Activated CD8-positive, alpha-beta memory T cell treated with anti-CD3 and anti-CD28 coated beads, Interleukin-2, amount 10 ng/mL, durations not matched to agents 7 days and 5 days (primary cell): Measurements from ENCODE around the gene ABCG5. TPM values are rescaled to one million over a fixed set of nuclear protein-coding genes. Genes with fewer than 3 reads are reported as not detected.

Experiments
- ATAC-seq: fragments of 150-1000 bp; cut with Tn5 transposase; one replicate; pipeline ENCODE4 v1.10.0; 2021; ENCODE audit warnings: moderate library complexity
- CTCF ChIA-PET: fragments of 350-600 bp; sonication (Branson Sonifier 250); formaldehyde crosslinking; loops from one replicate; lab custom pipeline; 2021; ENCODE audit warnings: antibody characterized with exemption; lab: Charles Lee
- DNase-seq: peaks from one replicate; pipeline ENCODE4 v3.0.0-alpha.2; 2020
- H3K27ac Mint-ChIP-seq: one replicate; pipeline ENCODE4 v1.8.0; 2021; ENCODE audit warnings: mild to moderate bottlenecking, mixed read lengths
- H3K27me3 Mint-ChIP-seq: one replicate; pipeline ENCODE4 v1.8.0; 2021; ENCODE audit warnings: mixed read lengths
- H3K36me3 Mint-ChIP-seq: one replicate; pipeline ENCODE4 v1.8.0; 2021; ENCODE audit warnings: mild to moderate bottlenecking, mixed read lengths
- H3K4me1 Mint-ChIP-seq: one replicate; pipeline ENCODE4 v1.8.0; 2021; ENCODE audit warnings: mixed read lengths
- H3K4me3 Mint-ChIP-seq: one replicate; pipeline ENCODE4 v1.8.0; 2021; ENCODE audit warnings: mild to moderate bottlenecking, moderate library complexity, mixed read lengths
- H3K9me3 Mint-ChIP-seq: one replicate; pipeline ENCODE4 v1.8.0; 2022; ENCODE audit warnings: low read depth, mixed read lengths
- total RNA-seq, 2 experiments: library from RNA; stranded (reverse); gene quantifications; one replicate each; pipeline ENCODE4 v1.2.3, GENCODE V29; 2021

ABCG5 gene
- total RNA-seq, result not detected

DNA sequence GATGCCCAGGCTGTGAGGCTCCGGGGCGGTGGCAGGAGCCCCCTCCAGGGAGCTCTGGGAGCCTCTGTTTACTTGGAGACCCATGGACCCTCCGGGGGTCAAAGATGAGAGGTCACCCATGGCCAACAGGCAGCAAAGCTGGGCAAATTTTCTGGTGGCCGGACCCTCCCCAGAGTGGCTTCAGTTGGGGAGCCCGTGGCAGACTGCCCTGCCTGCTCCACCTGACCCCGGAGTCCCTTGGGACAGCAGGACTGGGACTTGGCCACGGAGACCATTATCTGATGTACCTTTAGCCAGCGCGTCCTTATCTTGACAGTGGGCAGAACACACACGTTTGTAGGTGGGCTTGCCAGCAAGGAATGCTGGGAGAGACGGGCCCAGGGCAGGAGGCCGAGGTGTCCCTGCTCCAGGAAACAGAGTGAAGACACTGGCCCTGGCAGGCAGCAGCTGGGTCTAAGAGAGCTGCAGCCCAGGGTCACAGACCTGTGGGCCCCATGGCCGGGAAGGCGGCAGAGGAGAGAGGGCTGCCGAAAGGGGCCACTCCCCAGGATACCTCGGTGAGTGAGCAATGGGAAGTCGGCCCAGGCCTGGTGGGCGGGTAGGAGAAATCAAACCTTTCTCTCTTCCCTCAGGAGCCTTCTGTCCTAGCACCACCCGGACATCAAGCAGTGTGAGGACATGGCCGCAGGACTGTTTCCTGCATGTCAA lies at the start of gene ABCG5, which contains the start of gene ABCG8:
Gene ABCG5 (minus strand): TSS at position 280 of the 708 bp plus-strand sequence. CDS start 160 bp downstream, at position 120.
Gene ABCG8 (plus strand): TSS at position 412 of the 708 bp plus-strand sequence. CDS start 83 bp downstream, at position 495.
- no peaks in the 10 kb centered on the region for H3K36me3 Mint-ChIP-seq
- H3K9me3 Mint-ChIP-seq, result no peaks in the 10 kb centered on the region
- no peaks in the 10 kb centered on the region for H3K4me1 Mint-ChIP-seq
- CTCF ChIA-PET, result no interaction called here
- no peak within 1 kb of the TSS for H3K27ac Mint-ChIP-seq
- peaks cover 19% of the 10 kb centered on the region for H3K27me3 Mint-ChIP-seq
- peak; percentile 26 for DNase-seq
- no peak within 1 kb of the TSS for H3K4me3 Mint-ChIP-seq
- ATAC-seq, result no peak

DNA sequence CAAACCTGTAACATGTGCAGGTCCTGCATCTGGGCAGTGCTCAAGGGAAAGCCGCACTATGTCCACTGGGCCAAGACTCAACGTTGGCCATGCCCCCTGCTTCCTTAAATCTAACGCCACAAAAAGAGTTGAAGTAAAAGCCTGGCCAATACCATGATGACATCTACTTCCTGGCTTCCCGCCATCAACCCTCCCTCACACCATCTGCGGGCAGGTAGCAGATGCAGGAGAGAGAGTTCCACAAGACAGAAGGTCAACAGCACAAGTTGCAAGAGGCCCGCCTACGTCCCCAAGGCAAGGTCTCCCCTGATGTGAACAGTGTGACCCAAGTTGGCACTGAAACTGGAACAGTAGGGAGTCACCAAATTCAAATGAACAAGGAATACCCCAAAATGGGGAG lies 48.5 kb upstream of the ABCG5 start:
- ATAC-seq, result no peak
- no peak for DNase-seq
- no peaks in the 10 kb centered on the region for H3K9me3 Mint-ChIP-seq
- H3K4me1 Mint-ChIP-seq, result no peaks in the 10 kb centered on the region
- no peaks in the 10 kb centered on the region for H3K27me3 Mint-ChIP-seq
- H3K27ac Mint-ChIP-seq, result no peak overlapping the region
- H3K36me3 Mint-ChIP-seq, result peaks cover 53% of the 10 kb centered on the region
- CTCF ChIA-PET, result no interaction called here
- H3K4me3 Mint-ChIP-seq, result no peak overlapping the region

DNA sequence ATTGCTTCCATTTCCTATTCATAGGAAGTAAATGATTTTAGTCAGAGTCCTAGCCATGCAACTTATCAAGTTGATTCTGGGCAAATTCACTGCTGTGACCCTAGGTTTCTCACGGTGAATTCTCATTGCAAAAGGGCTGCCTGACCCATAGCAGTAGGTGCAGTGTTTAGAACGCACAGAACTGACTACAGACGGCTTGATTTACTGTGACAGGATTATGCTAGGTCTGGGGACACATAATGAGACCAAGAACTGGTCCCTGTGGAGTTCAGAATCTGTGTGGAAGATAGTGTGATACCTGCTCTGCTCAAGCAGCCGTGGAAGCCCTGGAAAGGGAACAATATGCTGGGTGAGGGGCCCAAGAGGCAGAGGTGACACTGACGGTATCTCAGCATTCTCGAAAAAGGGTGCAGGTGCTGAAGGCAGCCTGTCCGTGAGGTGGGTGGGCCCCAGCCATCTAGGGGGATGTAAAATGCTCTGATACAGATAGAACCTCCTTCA lies 46.5 kb upstream of the ABCG5 start:
- Mint-ChIP-seq H3K4me1 (no peaks in the 10 kb centered on the region), H3K27ac (no peak overlapping the region)
- CTCF ChIA-PET, result no interaction called here

DNA sequence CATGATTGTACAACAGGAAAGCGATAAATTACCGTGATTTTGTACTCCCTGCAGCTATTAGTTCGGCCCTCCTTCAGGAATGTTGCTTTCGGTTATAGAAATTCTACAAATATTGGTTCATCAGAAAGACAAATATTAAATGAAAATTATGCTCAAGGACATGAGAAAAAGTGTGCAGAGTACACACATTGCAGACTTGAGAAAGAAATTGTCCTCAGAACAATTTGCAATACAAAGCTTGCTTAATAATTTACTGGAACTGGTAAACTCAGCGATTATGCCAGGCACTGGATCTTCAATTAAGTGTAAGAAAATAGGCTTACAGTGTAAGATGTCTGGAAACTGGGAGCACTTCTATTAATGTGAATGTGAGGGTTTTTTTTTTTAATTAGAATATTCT lies 46.0 kb upstream of the ABCG5 start:
- no peak overlapping the region for H3K4me3 Mint-ChIP-seq
- no peaks in the 10 kb centered on the region for H3K9me3 Mint-ChIP-seq
- CTCF ChIA-PET, result no interaction called here
- H3K27ac Mint-ChIP-seq, result no peak overlapping the region
- peaks cover 32% of the 10 kb centered on the region for H3K36me3 Mint-ChIP-seq
- H3K4me1 Mint-ChIP-seq, result no peaks in the 10 kb centered on the region
- no peaks in the 10 kb centered on the region for H3K27me3 Mint-ChIP-seq
- ATAC-seq (no peak), DNase-seq (no peak)

More for the DNA sequence above, 46.5 kb upstream of the ABCG5 start:
- no peaks in the 10 kb centered on the region for H3K9me3 Mint-ChIP-seq
- DNase-seq (no peak), ATAC-seq (no peak)
- H3K4me3 Mint-ChIP-seq, result no peak overlapping the region
- peaks cover 37% of the 10 kb centered on the region for H3K36me3 Mint-ChIP-seq
- H3K27me3 Mint-ChIP-seq, result no peaks in the 10 kb centered on the region

DNA sequence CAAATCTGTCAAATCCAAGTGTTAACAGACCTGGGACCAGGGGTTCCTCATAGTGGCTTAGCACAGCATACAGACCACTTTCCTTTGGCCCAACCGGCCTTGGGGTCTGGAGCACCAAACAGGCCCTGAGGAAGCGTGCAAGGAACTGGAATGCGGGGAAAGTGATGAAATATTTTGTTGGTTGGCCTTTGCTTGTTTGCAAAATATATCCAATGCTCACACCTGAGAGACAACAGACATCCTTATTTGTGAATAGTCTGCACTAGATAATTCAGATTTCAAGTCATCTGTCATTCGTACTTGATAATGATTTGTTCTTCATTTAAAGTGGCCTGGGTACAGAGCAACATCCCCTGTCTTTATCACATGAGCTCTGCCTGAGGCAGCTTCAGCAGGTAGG lies 43.7 kb upstream of the ABCG5 start:
- peaks cover 12% of the 10 kb centered on the region for H3K36me3 Mint-ChIP-seq
- no peaks in the 10 kb centered on the region for H3K9me3 Mint-ChIP-seq
- no peak for ATAC-seq
- CTCF ChIA-PET, result no interaction called here
- DNase-seq, result no peak
- no peak overlapping the region for H3K27ac Mint-ChIP-seq
- H3K4me3 Mint-ChIP-seq, result no peak overlapping the region
- H3K27me3 Mint-ChIP-seq, result no peaks in the 10 kb centered on the region
- H3K4me1 Mint-ChIP-seq, result peaks cover 5% of the 10 kb centered on the region

DNA sequence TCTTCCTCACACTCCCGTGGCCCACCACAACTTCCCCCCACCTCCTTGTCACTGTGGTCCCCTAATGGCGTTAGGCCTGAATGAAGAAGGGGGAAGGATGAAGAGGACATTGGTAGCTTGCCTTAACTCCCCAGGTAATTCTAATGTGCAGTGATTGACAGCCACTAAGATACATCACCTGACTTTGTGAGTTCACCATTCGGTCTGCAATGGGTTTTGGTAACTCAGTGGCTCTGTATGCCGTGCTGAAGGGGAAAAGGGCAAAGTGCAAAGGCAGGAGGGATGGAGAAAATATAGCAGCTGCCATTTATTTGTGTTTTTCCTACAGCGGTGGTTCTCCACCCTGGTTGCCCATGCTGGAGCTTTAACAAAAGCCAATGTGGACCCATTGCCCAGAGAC lies 42.3 kb upstream of the ABCG5 start:
- Mint-ChIP-seq H3K9me3 (no peaks in the 10 kb centered on the region), H3K4me3 (no peak overlapping the region), H3K4me1 (peaks cover 5% of the 10 kb centered on the region), H3K36me3 (peaks cover 4% of the 10 kb centered on the region), H3K27me3 (no peaks in the 10 kb centered on the region), H3K27ac (no peak overlapping the region)
- DNase-seq, result no peak
- ATAC-seq, result no peak
- CTCF ChIA-PET, result no interaction called here

GRCh38 chr2:43880471-43880870 lies 41.8 kb upstream of the ABCG5 start:
- Mint-ChIP-seq H3K9me3 (no peaks in the 10 kb centered on the region), H3K36me3 (peaks cover 4% of the 10 kb centered on the region), H3K4me3 (no peak overlapping the region), H3K4me1 (peaks cover 5% of the 10 kb centered on the region), H3K27me3 (no peaks in the 10 kb centered on the region), H3K27ac (no peak overlapping the region)
- ATAC-seq (no peak), DNase-seq (no peak)
- CTCF ChIA-PET, result interaction anchor here (0.6 kb wide), 1 partner anchor 43 kb away, joined by 4 read pairs; no protein-coding TSS in a partner anchor

DNA sequence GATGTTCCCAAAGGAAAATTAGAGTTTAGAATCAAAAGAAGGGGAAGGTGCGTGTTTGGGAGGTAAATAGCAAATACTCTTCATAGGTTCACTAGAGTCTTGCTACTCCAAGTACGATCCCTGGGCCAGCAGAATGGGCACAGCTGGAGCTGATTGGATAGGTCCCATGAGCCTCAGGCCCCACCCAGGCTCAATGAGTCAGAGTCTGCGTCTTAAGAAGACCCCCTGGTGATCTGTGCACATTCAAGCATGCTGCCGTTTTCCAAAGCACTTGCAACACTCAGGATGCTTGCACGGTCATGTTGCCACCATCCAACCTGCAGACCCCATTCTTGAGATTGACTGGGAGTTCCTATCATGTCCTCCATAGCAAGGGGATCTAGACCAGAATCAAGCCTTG lies 40.6 kb upstream of the ABCG5 start:
- no peak overlapping the region for H3K27ac Mint-ChIP-seq
- H3K9me3 Mint-ChIP-seq, result no peaks in the 10 kb centered on the region
- no peak overlapping the region for H3K4me3 Mint-ChIP-seq
- H3K27me3 Mint-ChIP-seq, result peaks cover 3% of the 10 kb centered on the region
- CTCF ChIA-PET, result interaction anchor here (0.5 to 1.5 kb wide), 2 partner anchors 13 to 974 kb away, joined by 4 to 8 read pairs; no protein-coding TSS in a partner anchor
- ATAC-seq, result no peak
- H3K36me3 Mint-ChIP-seq, result no peaks in the 10 kb centered on the region
- DNase-seq, result no peak
- peaks cover 5% of the 10 kb centered on the region for H3K4me1 Mint-ChIP-seq

DNA sequence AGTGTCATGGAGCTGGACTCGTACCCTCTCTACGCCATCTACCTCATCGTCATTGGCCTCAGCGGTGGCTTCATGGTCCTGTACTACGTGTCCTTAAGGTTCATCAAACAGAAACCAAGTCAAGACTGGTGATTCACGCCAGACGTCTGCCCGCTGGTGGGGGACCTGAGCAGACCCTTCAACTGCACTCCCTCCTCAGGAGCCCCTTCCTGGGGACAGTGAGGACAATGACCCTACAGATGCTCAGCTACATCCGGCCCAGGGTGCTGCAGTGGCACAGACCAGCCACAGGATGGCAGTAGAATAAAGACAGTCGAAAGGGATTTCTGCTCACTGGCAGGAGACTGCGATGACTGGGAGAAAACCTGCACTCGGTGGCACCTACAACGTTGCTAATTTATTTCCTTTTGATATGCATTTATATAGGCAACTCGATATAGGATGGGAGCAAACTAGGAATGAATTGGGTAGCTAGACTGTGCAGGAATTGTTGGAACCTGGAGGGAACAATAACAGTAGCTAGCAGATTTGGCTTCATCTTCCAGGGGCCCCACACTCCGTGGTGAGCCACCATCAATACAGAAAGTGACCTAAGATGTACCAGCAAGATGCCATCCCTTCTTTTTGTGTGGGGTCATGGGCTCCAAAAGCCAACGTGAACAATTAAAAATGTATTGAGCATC lies 39.3 kb upstream of the ABCG5 start:
- Mint-ChIP-seq H3K36me3 (no peaks in the 10 kb centered on the region), H3K27me3 (peaks cover 8% of the 10 kb centered on the region), H3K4me3 (no peak overlapping the region), H3K27ac (no peak overlapping the region), H3K4me1 (peaks cover 5% of the 10 kb centered on the region), H3K9me3 (no peaks in the 10 kb centered on the region)
- CTCF ChIA-PET, result interaction anchor here (0.7 to 1.4 kb wide), 13 partner anchors 15 to 206 kb away, joined by 3 to 8 read pairs (median 4); no protein-coding TSS in a partner anchor
- ATAC-seq (peak; percentile 84), DNase-seq (peak; percentile 82)

- Mint-ChIP-seq H3K27me3 (peaks cover 18% of the 10 kb centered on the region), H3K4me3 (no peak overlapping the region), H3K36me3 (no peaks in the 10 kb centered on the region), H3K27ac (no peak overlapping the region), H3K4me1 (peaks cover 5% of the 10 kb centered on the region), H3K9me3 (no peaks in the 10 kb centered on the region)
- DNase-seq (no peak), ATAC-seq (no peak)
- CTCF ChIA-PET, result interaction anchor here (0.5 kb wide), 1 partner anchor 410 kb away, joined by 4 read pairs; no protein-coding TSS in a partner anchor
Measured at GRCh38 chr2:43874776-43875451, 36.3 kb upstream of the ABCG5 start.

GRCh38 chr2:43872151-43872550 lies 33.5 kb upstream of the ABCG5 start:
- Mint-ChIP-seq H3K4me1 (no peaks in the 10 kb centered on the region), H3K36me3 (no peaks in the 10 kb centered on the region), H3K27me3 (peaks cover 40% of the 10 kb centered on the region), H3K27ac (no peak overlapping the region), H3K9me3 (no peaks in the 10 kb centered on the region), H3K4me3 (no peak overlapping the region)
- no peak for ATAC-seq
- DNase-seq, result no peak
- CTCF ChIA-PET, result no interaction called here

GRCh38 chr2:43855292-43855691 lies 16.7 kb upstream of the ABCG5 start:
- DNase-seq (no peak), ATAC-seq (no peak)
- Mint-ChIP-seq H3K27me3 (peaks cover 50% of the 10 kb centered on the region), H3K36me3 (no peaks in the 10 kb centered on the region), H3K4me3 (no peak overlapping the region), H3K4me1 (no peaks in the 10 kb centered on the region), H3K27ac (no peak overlapping the region), H3K9me3 (no peaks in the 10 kb centered on the region)
- CTCF ChIA-PET, result no interaction called here

- no peaks in the 10 kb centered on the region for H3K4me1 Mint-ChIP-seq
- H3K4me3 Mint-ChIP-seq, result no peak overlapping the region
- ATAC-seq (no peak), DNase-seq (no peak)
- peaks cover 47% of the 10 kb centered on the region for H3K27me3 Mint-ChIP-seq
- no peaks in the 10 kb centered on the region for H3K36me3 Mint-ChIP-seq
- no peak overlapping the region for H3K27ac Mint-ChIP-seq
- CTCF ChIA-PET, result no interaction called here
- no peaks in the 10 kb centered on the region for H3K9me3 Mint-ChIP-seq
Measured at GRCh38 chr2:43854671-43855070, 16.0 kb upstream of the ABCG5 start.
